HG02759 (cell line): ENCODE data around the gene MEST.
"Not testable (repeated sequence)": the region's sequence is repeated elsewhere in the genome, so short reads cannot be mapped to it uniquely, and the experiment has no call there.

ENCODE experiments used
- ATAC-seq: cut with Tn5 transposase; IDR thresholded peaks from one replicate; pipeline ENCODE4 v1.9.1; 2021; ENCODE audit warnings: mild to moderate bottlenecking, moderate library complexity; ENCODE audit not compliant: unreplicated experiment

Gene MEST, protein sequence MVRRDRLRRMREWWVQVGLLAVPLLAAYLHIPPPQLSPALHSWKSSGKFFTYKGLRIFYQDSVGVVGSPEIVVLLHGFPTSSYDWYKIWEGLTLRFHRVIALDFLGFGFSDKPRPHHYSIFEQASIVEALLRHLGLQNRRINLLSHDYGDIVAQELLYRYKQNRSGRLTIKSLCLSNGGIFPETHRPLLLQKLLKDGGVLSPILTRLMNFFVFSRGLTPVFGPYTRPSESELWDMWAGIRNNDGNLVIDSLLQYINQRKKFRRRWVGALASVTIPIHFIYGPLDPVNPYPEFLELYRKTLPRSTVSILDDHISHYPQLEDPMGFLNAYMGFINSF

DNA sequence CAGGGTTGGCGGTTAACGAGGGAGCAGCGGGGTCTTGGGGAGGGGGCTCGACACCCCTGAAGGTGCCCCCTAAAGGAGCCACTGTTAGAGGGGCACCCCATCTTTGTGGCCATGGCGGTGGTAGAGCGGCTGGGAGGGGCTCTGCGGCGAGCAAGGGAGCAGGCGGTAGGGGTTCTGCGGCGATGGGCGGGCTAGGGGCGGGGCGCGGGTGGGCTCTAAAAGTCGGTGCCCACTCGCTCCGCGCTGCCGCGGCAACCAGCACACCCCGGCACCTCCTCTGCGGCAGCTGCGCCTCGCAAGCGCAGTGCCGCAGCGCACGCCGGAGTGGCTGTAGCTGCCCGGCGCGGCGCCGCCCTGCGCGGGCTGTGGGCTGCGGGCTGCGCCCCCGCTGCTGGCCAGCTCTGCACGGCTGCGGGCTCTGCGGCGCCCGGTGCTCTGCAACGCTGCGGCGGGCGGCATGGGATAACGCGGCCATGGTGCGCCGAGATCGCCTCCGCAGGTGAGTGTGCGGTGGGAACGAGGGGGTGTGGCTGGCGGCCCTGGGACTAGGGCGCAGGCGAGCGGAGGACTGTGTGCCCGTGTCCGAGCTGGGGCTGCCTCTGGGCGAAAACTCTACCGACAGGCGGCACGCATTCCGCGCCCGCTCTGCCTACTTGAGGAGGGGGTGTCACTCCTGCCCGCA lies at the start of gene MEST:
Gene MEST (plus strand): TSS at position 245 of the 682 bp plus-strand sequence. CDS start 229 bp downstream, at position 474.
- no peak for ATAC-seq

GRCh38 chr7:130442601-130443000 lies 49.3 kb upstream of the MEST start:
- no peak for ATAC-seq

GRCh38 chr7:130444234-130444633 lies 47.7 kb upstream of the MEST start:
- no peak for ATAC-seq

- ATAC-seq = no peak
Observed at GRCh38 chr7:130444751-130445407, 47.0 kb upstream of the MEST start.

DNA sequence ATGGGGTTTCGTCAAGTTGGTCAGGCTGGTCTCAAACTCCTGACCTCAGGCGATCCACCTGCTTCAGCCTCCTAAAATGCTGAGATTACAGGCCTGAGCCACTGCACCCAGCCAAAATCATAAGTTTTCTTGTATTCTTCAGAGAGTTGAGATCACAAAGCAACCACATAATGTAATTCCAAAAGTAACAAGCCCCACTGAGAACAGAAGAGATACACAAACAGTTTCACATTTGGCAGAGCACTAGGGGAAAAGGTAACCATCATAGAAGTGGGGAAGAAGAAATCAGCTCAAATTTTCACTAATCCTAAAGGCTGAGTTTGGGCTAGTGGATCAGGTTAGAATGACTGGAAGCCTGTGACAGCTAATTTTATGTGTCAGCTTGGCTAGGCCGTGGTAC lies 45.6 kb upstream of the MEST start:
- no peak for ATAC-seq

DNA sequence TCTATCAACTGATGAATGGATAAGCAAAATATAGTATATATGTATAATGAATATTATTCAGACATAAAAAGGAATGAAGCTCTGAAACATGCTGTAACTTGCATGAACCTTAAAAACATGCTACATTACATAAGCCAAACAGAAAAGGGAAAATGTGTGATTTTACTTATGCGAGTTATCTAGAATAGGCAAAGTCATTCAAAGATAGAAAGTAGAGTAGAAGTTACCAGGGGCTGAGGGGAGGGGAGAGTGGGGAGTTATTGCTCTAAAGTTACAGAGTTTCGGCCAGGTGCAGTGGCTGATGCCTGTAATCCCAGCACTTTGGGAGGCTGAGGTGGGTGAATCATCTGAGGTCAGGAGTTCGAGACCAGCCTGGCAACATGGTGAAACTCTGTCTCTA lies 40.5 kb upstream of the MEST start:
- ATAC-seq = not testable (repeated sequence)

GRCh38 chr7:130452951-130453350 lies 38.9 kb upstream of the MEST start:
- no peak for ATAC-seq

DNA sequence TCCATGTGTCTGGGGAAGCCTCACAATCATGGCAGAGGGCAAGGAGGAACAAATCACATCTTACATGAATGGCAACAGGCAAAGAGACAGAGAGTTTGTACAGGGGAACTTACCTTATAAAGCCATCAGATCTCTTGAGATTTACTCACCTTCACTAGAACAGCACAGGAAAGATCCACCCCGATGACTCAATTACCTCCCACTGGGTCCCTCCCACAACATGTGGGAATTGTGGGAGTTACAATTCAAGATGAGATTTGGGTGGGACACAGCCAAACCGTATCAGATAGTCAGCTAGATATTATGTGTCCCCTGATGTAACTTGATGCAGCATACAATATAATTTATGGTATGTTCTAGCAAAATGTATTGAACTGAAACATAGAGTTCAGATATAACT lies 36.9 kb upstream of the MEST start:
- ATAC-seq = no peak

DNA sequence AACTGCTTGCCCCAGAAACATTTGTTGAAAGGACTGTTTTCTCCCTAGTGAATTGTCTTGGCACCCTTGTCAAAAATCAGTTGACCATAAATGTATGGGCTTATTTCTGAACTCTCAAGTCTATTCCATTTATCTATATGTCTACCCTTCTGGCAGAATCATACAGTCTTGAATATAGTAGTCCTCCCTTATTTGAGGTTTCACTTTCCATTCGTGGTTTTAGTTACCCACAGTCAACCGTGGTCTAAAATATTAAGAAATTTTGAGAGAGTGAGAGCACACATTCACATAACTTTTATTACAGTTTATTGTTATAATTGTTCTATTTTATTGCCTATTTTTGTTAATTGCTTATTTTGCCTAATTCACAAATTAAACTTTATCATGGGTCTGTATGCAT lies 33.6 kb upstream of the MEST start:
- no peak for ATAC-seq

- ATAC-seq = no peak
Observed at GRCh38 chr7:130461272-130461671, 30.6 kb upstream of the MEST start.

DNA sequence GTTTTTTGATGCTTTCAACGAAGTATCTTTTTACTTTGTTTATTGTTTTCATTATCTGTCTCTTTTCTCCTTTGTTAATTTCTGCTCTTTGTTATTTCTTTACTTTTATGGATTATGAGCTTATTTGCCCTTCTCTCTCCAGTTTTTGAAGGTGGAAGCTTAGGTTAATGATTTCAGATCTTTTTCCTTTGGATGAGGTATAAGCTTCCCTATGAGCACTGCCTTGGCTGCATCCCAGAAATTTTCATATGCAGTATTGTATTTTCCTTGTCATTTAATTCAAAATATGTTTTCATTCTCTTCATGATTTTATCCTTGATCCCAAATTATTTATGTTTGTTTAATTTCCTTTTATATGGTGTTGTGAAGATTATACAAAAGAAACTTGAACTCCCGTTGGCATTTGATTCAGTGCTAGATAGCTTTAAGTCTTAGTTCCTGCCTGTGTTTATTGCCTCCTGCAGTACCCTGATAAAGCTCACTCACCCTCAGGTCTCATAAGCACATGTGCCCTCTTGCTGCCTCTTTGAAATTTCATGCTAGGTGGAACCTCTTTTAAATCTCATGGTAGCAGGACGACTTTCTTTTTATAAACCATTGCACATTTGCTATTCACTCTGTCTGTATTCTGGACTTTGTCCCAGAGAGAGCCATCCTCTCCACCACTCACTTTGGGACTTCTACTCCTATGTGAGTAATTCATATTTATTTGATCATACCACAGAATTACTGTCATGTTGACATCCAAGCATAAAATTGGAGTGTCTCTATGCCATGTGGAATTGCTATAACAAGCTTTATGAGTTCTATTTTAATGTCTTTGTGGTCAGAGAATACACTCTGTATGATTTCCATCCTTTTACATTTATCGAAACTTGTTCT lies 28.1 kb upstream of the MEST start:
- no peak for ATAC-seq

- ATAC-seq = no peak
Observed at GRCh38 chr7:130468612-130469011, 23.3 kb upstream of the MEST start.

DNA sequence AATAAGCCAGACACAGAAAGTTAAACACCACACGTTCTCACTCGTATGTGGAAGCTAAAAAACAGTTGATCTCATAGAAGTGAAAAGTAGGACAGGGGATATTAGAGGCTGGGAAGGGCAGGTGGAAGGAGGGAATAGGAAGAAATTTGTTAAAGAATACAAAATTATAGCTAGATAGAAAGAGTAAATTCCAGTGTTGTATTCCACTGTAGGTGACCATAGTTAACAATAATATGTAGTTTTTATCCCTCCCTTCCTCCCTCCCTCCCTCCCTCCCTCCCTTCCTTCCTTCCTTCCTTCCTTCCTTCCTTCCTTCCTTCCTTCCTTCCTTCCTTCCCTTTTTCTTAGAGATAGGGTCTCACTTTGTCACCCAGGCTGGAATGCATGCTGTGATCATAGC lies 19.9 kb upstream of the MEST start:
- ATAC-seq = no peak

GRCh38 chr7:130473289-130473688 lies 18.6 kb upstream of the MEST start:
- no peak for ATAC-seq

GRCh38 chr7:130473876-130474275 lies 18.0 kb upstream of the MEST start:
- no peak for ATAC-seq

DNA sequence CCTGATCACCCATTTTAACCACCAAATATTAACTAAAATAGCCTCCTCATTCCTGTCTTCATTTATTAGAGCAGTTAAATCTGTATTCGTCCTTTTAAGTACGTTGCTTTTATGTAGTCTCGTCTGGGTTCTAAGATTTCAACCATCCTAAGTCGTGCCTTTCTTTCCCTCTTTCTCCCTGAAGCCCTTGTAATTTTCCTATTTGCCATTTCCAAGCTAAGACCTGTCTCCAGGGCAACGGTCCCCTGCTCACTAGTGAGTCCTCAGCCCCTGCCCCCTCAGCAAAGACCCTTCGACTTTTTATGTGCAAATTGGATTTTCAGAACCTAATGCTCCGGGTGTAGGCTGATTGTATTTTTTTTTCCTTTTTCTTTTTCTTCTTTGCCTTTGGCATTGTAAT lies 16.1 kb upstream of the MEST start:
- ATAC-seq = no peak

GRCh38 chr7:130476297-130477150 lies 15.4 kb upstream of the MEST start:
- no peak for ATAC-seq

DNA sequence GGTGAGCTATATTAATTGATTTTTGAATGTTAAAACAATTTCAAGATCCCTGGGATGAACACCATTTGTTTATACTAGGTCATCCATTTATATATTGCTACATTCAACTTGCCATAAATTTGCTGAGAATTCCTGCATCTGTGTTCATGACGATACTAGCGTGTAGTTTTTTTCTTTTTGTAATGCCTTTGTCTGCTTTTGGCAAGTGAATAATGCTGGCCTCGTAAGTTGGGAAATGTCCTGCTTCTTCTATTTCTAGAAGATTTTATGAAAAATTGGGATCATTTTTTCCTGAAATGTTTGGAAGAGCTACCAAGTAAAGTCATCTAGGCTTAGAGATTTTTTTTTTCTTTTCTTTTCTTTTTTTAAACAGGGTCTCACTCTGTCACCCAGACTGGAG lies 12.9 kb upstream of the MEST start:
- ATAC-seq = no peak

DNA sequence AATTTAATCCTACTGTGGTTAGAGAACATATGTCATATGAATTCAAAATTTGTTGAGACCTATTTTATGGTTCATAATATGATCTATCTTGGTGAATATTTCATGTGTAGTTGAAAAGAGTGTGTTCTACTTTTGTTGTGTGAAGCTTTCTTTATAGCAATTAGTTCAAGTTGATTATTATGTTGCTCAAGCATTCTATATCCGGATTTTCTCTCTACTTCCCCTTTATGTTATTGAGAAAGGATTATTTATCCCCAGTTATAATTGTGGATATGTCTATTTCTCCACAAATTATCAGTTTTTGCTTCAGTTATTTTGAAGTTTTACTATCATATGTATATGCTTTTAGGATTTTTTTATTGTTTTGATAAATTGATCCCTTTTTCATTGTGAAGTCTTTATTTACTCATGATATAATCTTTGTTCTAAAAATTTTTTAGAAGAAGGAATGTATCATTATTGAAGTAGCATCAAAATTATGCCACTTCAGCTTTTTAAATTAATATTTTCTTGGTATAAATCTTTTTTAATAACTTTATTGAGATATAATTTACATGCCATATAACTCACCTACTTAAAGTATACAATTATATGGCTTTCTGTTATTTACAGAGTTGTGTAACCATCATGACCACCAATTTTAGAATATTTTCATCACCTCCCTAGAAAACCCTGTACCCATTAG lies 12.0 kb upstream of the MEST start:
- no peak for ATAC-seq

- no peak for ATAC-seq
Observed at GRCh38 chr7:130481898-130482297, 10.0 kb upstream of the MEST start.
